ENCODE results near the gene MYG1. TPM values are rescaled to one million over a fixed set of nuclear protein-coding genes. Genes with fewer than 3 reads are reported as not detected.

The MYG1 gene
- total and polyA plus RNA-seq, 2 of the 13 experiments (the other 11 are each of a cell fraction or from before 2014, with no cell fraction given), result 38.6 to 58.0 TPM

GRCh38 chr12:53338916-53339315 lies 39.4 kb downstream of the MYG1 start:
- in situ Hi-C loops (cut with HindIII; ENCODE audit: extremely low pct_ligation_motif_present, low pct_unique_long_range_greater_than_20kb), result no loop called here
- Histone ChIP-seq H3K79me2 (ENCODE audit: insufficient read depth, low read length) (no peaks in the 10 kb centered on the region), H3K27me3 (ENCODE audit: control insufficient read depth in 1 of 2, insufficient read depth in 2 of 2, low read length in 2 of 2) (peaks cover 7 to 68% of the 10 kb centered on the region in 2 experiments), H3K9me3 (ENCODE audit: low read length) (no peaks in the 10 kb centered on the region), H3K27ac (ENCODE audit: extremely low read length, insufficient read depth, low read length) (no peak overlapping the region), H2AFZ (ENCODE audit: low read length) (no peak overlapping the region), H3K4me2 (ENCODE audit: low read depth, low read length) (no peak overlapping the region), H3K4me3 (replicated peaks in 1 of 3; ENCODE audit: insufficient read depth in 1 of 3, low read depth in 2 of 3, low read length in 3 of 3) (no peak overlapping the region), H3K4me1 (ENCODE audit: insufficient read depth, low read length) (no peaks in the 10 kb centered on the region), H3K36me3 (replicated peaks in 1 of 2; ENCODE audit: control insufficient read depth in 1 of 2, insufficient read depth in 2 of 2, low read length in 2 of 2) (no peaks in the 10 kb centered on the region), H3K9ac (ENCODE audit: insufficient read depth, low read depth, low read length) (no peak overlapping the region), H4K20me1 (ENCODE audit: insufficient read depth, low read length) (no peaks in the 10 kb centered on the region)
- CTCF ChIA-PET (ENCODE audit: low intra/inter-chr PET ratio, low total read pairs), result no interaction called here
- TF ChIP-seq KIAA2018 (CRISPR knock-in tag; IDR thresholded peaks at IDR 0.05; ENCODE audit: borderline replicate concordance), result no peak
- no peak for TF ChIP-seq HOXD1 (CRISPR knock-in tag; IDR thresholded peaks at IDR 0.05)
- no peak for TF ChIP-seq ZNF530 (CRISPR knock-in tag; IDR thresholded peaks at IDR 0.05; ENCODE audit: low read depth)
- no peak for TF ChIP-seq RFX5 (IDR thresholded peaks at IDR 0.05; ENCODE audit: low read depth, low read length)
- TF ChIP-seq ZNF138 (CRISPR knock-in tag; IDR thresholded peaks at IDR 0.05; ENCODE audit: low read depth), result no peak
- TF ChIP-seq ZNF10 (CRISPR knock-in tag; IDR thresholded peaks at IDR 0.05; ENCODE audit: borderline replicate concordance, low read depth), result no peak
- TF ChIP-seq FOXK1 (CRISPR knock-in tag; IDR thresholded peaks at IDR 0.05; ENCODE audit: borderline replicate concordance, low read depth), result no peak
- no peak for TF ChIP-seq ZNF337 (CRISPR knock-in tag; IDR thresholded peaks at IDR 0.05; ENCODE audit: borderline replicate concordance, low read depth)
- no peak for TF ChIP-seq MAZ (IDR thresholded peaks at IDR 0.05; ENCODE audit: borderline replicate concordance, low read depth, low read length)
- no peak for TF ChIP-seq MAZ (CRISPR knock-in tag; IDR thresholded peaks at IDR 0.05; ENCODE audit: low read depth)
- TF ChIP-seq HMG20B (CRISPR knock-in tag; conservative IDR thresholded peaks at IDR 0.05), result no peak
- no peak for TF ChIP-seq CREBL2 (CRISPR knock-in tag; IDR thresholded peaks at IDR 0.05; ENCODE audit: borderline replicate concordance)
- no peak for TF ChIP-seq ZNF326 (CRISPR knock-in tag; IDR thresholded peaks at IDR 0.05; ENCODE audit: borderline replicate concordance)
- POLR2A ChIA-PET, result no interaction called here
- intact Hi-C loops (cut with micrococcal nuclease; ENCODE audit: unreplicated experiment), result no loop called here
- BruUV-seq (replicated peaks), result no TSS peak
- no CpG with 5 or more reads among the region's 6 CpGs for whole genome bisulfite sequencing (ENCODE audit: low lambda C conversion rate)
- no peak for ATAC-seq
- DNase-seq (ENCODE audit: low spot score), result no peak
- no peak for FAIRE-seq

All from HepG2 (cell line).